Right atrium auricular region (tissue), 2 donors: Measurements from ENCODE around the gene PITRM1. TPM values are rescaled to one million over a fixed set of nuclear protein-coding genes. Genes with fewer than 3 reads are reported as not detected.

Experiments
- DNase-seq: peaks from one replicate; pipeline ENCODE4 v3.0.0-alpha.2; 2019; ENCODE audit warnings: low spot score
- H3K27ac ChIP-seq, 2 donors: fragments of 200-600 bp; sonication (generic); 1 replicate in 1 of 2; 2 replicates in 1 of 2; pipeline ENCODE4 v1.5.1; 2016 to 2019
- H3K27me3 ChIP-seq, 2 donors: fragments of 200-600 bp; sonication (generic); one replicate each; pipeline versions ENCODE4 v1.5.1 to v1.6.0; 2017 to 2019
- H3K36me3 ChIP-seq: fragments of 200-600 bp; sonication (generic); one replicate; pipeline ENCODE4 v1.5.1; 2016
- H3K4me1 ChIP-seq, 2 donors: fragments of 200-600 bp; sonication (generic); one replicate each; pipeline versions ENCODE4 v1.5.1 to v1.6.0; 2017 to 2019
- H3K4me3 ChIP-seq, 2 donors: fragments of 200-600 bp; sonication (generic); 1 replicate in 1 of 2; 2 replicates in 1 of 2; pipeline ENCODE4 v1.5.1; 2017 to 2019; ENCODE audit warnings: mild to moderate bottlenecking in 1 of 2, moderate library complexity in 1 of 2
- H3K9me3 ChIP-seq, 2 donors: fragments of 200-600 bp; sonication (generic); one replicate each; pipeline ENCODE4 v1.5.1; 2019
- total RNA-seq, 2 donors: library from RNA; depleted of rRNA; stranded (reverse); fragments of >200 nt; gene quantifications; one replicate each; pipeline ENCODE4 v1.1.0, GENCODE V29; 2016
- TF ChIP-seq, protein P1 (sequence below), 2 donors: fragments of 200-600 bp; sonication (generic); IDR thresholded peaks; one replicate each; pipeline ENCODE4 v1.5.1; 2019; ENCODE audit warnings: antibody characterized with exemption in 2 of 2

Gene PITRM1
- total RNA-seq, 2 donors from 2014 or later: 68.3 to 89.6 TPM

DNA sequence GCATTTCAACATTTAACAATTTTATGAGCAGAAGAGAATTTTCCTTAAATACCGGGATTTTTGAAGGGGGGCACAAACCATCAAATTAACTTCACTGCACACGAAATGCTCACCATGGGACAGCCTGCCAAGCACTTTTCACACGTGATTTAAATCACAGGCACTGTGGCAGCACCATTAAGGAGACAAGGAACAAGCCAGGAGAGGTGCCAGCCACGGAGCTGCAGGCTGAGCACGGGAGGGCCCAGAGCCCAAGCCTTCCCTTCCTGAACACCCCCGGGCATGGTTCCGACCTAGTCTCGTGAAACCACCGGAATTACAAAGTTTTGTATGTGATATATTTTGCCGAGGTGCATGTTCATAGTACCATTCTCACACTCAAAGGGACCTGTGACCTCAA, 13.4 kb downstream of the PITRM1 start:
- DNase-seq: no peak
- Histone ChIP-seq H3K4me3 (no peak overlapping the region), H3K27me3 (no peaks in the 10 kb centered on the region), H3K4me1 (no peaks in the 10 kb centered on the region), H3K9me3 (no peaks in the 10 kb centered on the region), H3K27ac (no peak overlapping the region), H3K36me3 (peaks cover 78% of the 10 kb centered on the region)
- TF ChIP-seq, protein P1, sequence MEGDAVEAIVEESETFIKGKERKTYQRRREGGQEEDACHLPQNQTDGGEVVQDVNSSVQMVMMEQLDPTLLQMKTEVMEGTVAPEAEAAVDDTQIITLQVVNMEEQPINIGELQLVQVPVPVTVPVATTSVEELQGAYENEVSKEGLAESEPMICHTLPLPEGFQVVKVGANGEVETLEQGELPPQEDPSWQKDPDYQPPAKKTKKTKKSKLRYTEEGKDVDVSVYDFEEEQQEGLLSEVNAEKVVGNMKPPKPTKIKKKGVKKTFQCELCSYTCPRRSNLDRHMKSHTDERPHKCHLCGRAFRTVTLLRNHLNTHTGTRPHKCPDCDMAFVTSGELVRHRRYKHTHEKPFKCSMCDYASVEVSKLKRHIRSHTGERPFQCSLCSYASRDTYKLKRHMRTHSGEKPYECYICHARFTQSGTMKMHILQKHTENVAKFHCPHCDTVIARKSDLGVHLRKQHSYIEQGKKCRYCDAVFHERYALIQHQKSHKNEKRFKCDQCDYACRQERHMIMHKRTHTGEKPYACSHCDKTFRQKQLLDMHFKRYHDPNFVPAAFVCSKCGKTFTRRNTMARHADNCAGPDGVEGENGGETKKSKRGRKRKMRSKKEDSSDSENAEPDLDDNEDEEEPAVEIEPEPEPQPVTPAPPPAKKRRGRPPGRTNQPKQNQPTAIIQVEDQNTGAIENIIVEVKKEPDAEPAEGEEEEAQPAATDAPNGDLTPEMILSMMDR (IDR thresholded peaks at IDR 0.05): no peak

DNA sequence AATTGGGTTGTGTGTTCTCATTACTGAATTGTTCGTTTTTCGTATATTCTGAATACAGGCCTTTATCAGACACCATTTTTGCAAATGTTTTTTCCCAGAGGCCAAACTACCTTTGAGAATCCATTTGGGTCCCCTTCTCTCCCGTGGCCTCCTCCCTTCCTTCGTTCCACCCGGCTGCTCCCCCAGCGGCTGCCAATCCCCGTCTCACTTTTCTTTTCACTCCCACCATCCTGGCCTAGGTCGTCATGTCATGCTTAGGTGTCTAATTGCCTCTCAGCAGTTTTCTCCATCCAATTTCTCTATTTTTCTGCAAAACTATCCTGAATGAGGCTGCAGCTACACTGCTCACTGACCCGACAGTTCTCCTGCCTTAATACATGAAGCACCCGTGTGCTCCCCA, 17.9 kb downstream of the PITRM1 start:
- H3K4me3 ChIP-seq: no peak overlapping the region
- TF ChIP-seq, protein P1 (IDR thresholded peaks at IDR 0.05): no peak
- no peaks in the 10 kb centered on the region for H3K27me3 ChIP-seq
- peaks cover 95% of the 10 kb centered on the region for H3K36me3 ChIP-seq
- H3K4me1 ChIP-seq: no peaks in the 10 kb centered on the region
- H3K9me3 ChIP-seq: no peaks in the 10 kb centered on the region
- H3K27ac ChIP-seq: no peak overlapping the region
- no peak for DNase-seq

DNA sequence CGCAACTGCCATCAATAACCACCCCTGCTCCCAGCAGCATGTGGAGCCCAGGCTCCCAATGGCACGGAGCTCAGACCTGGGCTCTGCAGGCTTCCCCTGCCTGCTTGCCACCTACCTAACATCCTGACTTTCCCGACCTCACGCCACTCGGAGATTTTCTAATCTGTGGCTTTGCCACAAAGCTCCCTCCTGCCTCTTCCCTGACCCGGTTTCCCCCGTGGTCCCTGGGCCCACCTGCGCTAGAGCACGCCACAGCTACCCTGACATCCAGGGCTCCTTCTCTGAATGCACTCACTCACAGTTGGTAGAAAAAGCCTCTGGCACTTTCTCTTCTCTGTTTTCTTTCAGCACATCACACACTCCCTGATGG, 20.0 kb downstream of the PITRM1 start:
- Histone ChIP-seq H3K36me3 (peaks cover 94% of the 10 kb centered on the region), H3K27ac (no peak overlapping the region), H3K9me3 (no peaks in the 10 kb centered on the region), H3K4me1 (no peaks in the 10 kb centered on the region), H3K4me3 (no peak overlapping the region), H3K27me3 (no peaks in the 10 kb centered on the region)
- TF ChIP-seq, protein P1 (IDR thresholded peaks at IDR 0.05): no peak
- DNase-seq: no peak

DNA sequence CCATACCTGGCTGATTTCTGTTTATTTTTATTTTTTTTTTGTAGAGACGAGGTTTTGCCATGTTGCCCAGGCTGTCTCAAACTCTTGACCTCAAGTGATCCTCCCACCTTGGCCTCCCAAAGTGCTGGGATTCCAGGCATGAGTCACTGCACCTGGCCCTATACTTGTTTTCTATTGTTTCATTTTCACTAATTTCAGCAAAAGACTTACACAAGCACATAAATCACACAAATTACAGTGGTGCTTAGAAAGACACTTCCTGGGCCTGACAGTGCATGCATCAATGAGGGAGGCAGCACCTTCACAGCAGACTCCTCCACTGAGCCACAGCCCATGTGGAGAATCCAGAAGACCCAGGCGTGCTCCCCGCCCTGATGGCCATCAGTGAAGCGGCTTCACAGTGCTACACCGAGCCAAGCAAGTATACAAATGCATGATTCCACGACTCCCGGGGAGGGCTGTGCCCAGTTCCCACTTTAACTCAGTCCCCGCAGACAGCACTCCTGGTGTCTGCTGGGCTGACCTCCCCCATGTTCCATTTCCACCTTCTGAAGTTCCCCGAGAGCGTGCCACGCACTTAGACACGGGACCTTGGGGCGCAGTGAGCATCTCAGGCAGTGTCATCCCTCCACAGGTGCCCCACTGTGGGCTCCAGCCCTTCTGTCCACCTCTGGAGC, 20.6 kb downstream of the PITRM1 start:
- H3K4me1 ChIP-seq: no peaks in the 10 kb centered on the region
- TF ChIP-seq, protein P1 (IDR thresholded peaks at IDR 0.05): no peak
- no peaks in the 10 kb centered on the region for H3K9me3 ChIP-seq
- DNase-seq: no peak
- no peak overlapping the region for H3K4me3 ChIP-seq
- peaks cover 94% of the 10 kb centered on the region for H3K36me3 ChIP-seq
- H3K27me3 ChIP-seq: no peaks in the 10 kb centered on the region
- H3K27ac ChIP-seq: no peak overlapping the region

DNA sequence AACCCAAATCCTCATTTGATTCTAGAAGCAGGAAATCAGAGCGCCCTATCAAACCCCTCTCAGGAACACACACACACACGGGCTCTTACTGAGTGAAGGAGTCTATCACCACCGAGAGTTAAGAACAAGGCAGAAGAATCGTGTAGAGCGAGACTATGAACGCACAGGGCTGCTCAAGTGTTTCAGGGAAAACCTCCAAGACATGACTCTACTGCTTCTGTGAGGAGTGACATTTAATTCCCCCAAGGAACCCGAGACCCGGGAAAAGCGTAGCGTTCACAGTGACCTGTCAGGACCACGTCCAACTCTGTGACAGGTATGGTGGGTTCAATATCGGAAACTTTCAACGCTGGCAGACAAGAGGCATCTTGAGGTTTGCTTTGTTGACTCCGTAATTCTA, 21.6 kb downstream of the PITRM1 start:
- no peaks in the 10 kb centered on the region for H3K9me3 ChIP-seq
- H3K4me1 ChIP-seq: no peaks in the 10 kb centered on the region
- no peak for DNase-seq
- no peak overlapping the region for H3K4me3 ChIP-seq
- TF ChIP-seq, protein P1 (IDR thresholded peaks at IDR 0.05): no peak
- H3K27me3 ChIP-seq: no peaks in the 10 kb centered on the region
- H3K36me3 ChIP-seq: peaks cover 94% of the 10 kb centered on the region
- H3K27ac ChIP-seq: no peak overlapping the region

DNA sequence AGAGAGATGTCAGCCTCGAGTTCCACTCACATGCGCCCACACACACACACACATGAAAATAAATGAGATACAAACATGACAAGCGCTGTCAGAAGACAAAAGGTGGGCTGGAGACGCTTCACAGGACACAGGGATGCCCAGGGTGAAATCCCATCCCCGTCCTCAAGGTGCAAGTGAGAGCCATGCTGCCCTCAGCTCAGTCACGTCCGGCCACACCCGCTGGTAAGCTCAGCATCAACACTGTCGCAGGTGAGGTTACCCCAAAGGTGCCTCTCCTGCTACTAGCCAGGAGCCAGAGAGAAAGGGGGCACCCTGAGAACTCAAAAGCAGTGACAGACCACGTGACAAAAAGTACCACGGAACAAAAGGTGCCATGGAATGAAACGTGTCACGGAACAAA, 22.2 kb downstream of the PITRM1 start:
- no peak for DNase-seq
- TF ChIP-seq, protein P1 (IDR thresholded peaks at IDR 0.05): no peak
- no peaks in the 10 kb centered on the region for H3K4me1 ChIP-seq
- no peak overlapping the region for H3K4me3 ChIP-seq
- H3K27me3 ChIP-seq: no peaks in the 10 kb centered on the region
- H3K27ac ChIP-seq: no peak overlapping the region
- H3K36me3 ChIP-seq: peaks cover 95% of the 10 kb centered on the region
- H3K9me3 ChIP-seq: no peaks in the 10 kb centered on the region
